Retinal pigment epithelial cell (primary cell): Measurements from ENCODE around the gene TMC6.

ENCODE experiments used
- DNase-seq: peaks from one replicate; pipeline ENCODE4 v3.0.0-alpha.2; 2010; ENCODE audit warnings: low read depth
- H3K4me3 ChIP-seq: 2 replicates; pipeline ENCODE4 v1.5.1; 2011; ENCODE audit warnings: mild to moderate bottlenecking, low read length, control low read depth, moderate library complexity
- TF ChIP-seq, protein P1 (sequence below): conservative IDR thresholded peaks from 2 replicates; pipeline ENCODE4 v1.5.1; 2011; ENCODE audit warnings: low read depth, low read length, control low read depth, inconsistent platforms

TMC6 gene

DNA sequence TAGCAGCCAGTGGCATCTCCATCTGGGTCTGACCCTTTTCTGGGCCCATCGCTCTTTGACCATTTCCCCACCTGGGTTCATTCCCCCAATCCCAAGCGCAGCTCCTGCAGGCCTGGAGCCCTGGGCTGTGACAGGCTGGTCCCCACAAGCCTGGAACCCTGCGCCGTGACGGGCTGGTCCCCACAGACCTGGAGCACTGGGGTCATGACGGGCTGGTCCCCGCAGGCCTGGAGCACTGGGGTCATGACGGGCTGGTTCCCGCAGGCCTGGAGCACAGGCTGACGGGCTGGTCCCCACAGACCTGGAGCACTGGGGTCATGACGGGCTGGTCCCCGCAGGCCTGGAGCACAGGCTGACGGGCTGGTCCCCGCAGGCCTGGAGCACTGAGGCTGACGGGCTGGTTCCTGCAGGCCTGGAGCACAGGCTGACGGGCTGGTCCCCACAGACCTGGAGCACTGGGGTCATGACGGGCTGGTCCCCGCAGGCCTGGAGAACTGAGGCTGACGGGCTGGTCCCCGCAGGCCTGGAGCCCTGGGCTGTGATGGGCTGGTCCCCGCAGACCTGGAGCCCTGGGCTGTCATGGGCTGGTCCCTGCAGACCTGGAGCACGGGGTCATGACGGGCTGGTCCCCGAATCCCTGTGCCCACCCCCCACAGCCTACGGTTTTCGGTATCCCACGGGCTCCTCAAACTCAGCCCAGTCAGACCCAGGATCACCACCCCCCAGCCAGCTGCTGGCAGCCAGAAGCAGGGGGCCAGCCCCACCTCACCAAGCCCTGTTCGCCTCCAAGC lies 16.6 kb downstream of the TMC6 start:
- H3K4me3 ChIP-seq, result no peak overlapping the region
- DNase-seq, result no peak
- TF ChIP-seq, protein P1, sequence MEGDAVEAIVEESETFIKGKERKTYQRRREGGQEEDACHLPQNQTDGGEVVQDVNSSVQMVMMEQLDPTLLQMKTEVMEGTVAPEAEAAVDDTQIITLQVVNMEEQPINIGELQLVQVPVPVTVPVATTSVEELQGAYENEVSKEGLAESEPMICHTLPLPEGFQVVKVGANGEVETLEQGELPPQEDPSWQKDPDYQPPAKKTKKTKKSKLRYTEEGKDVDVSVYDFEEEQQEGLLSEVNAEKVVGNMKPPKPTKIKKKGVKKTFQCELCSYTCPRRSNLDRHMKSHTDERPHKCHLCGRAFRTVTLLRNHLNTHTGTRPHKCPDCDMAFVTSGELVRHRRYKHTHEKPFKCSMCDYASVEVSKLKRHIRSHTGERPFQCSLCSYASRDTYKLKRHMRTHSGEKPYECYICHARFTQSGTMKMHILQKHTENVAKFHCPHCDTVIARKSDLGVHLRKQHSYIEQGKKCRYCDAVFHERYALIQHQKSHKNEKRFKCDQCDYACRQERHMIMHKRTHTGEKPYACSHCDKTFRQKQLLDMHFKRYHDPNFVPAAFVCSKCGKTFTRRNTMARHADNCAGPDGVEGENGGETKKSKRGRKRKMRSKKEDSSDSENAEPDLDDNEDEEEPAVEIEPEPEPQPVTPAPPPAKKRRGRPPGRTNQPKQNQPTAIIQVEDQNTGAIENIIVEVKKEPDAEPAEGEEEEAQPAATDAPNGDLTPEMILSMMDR, result no peak

DNA sequence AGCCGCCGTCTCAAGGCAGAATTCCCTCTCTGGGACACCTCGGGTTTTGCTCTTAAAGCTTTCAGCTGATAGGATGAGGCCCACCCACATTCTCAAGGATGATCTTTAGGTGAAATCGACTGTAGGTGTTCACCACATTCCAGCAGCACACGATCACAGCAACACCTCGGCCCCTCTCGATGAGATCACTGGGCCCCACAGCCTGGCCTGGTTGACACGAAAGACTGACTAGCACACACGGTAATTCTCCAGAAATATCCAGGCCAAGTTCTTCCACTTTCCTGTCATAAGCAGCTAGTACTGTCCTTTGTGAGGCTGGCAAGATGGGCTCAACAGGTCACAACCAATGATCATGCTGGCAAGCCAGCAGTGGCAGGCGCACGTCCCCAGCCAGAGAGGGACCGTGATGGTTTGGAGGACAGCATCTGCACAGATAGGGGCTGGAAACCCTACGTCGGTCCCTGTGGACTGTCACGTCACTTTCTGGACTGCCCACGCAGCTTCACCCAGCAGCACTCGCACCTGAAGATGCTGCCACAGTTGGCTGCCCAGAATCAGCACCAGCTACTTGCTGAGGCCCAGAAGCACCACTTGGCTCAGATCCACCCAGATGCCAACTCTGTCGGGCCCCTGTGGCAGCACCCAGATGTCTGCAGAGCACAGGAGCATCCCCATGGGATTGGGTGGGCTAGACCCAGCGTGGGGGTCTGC lies 17.4 kb downstream of the TMC6 start:
- H3K4me3 ChIP-seq, result no peak overlapping the region
- DNase-seq, result no peak
- TF ChIP-seq, protein P1, result no peak

DNA sequence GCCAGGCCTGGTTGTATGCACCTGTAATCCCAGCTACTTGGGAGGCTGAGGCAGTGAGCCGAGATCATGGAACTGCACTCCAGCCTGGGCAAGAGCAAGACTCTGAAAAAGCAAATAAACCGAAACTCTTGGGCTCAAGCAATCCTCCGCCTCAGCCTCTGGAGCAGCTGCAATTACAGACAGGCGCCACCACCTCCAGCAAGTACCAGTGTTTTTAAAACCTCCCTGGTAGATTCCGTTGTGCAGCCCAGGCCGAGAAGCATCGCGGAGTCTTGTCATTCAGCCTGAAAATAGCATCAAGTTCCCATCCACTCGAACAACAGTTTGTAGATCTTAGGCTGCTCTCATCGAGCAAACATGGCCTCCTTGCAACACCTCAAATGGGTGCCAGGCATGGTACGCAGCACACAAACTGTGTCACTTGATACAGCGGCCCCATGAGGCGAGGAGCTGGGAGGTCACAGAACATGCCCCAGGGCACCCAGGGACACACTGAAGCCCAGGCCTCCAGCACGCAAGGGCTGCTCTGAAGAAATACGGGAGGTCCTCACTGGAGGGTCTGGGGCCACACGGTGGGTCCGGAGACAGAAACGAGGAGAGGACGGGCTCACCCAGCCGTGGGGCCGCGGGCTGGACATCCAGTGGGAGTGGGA lies 18.1 kb downstream of the TMC6 start:
- TF ChIP-seq, protein P1, result no peak
- no peak for DNase-seq
- no peak overlapping the region for H3K4me3 ChIP-seq

DNA sequence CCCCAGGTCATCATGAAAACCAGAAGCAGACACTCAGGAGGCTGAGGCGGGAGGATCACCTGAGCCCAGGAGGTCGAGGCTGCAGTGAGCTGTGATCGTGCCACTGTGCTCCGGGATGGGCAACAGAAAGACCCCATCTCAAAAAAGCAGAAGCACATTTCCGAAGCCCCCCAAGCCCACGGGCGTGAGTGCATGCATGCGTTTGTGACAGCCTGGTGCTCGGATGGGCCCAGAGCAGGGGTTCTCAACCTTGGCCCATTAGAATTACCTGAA lies 19.1 kb downstream of the TMC6 start:
- no peak overlapping the region for H3K4me3 ChIP-seq
- DNase-seq, result no peak
- TF ChIP-seq, protein P1, result no peak

DNA sequence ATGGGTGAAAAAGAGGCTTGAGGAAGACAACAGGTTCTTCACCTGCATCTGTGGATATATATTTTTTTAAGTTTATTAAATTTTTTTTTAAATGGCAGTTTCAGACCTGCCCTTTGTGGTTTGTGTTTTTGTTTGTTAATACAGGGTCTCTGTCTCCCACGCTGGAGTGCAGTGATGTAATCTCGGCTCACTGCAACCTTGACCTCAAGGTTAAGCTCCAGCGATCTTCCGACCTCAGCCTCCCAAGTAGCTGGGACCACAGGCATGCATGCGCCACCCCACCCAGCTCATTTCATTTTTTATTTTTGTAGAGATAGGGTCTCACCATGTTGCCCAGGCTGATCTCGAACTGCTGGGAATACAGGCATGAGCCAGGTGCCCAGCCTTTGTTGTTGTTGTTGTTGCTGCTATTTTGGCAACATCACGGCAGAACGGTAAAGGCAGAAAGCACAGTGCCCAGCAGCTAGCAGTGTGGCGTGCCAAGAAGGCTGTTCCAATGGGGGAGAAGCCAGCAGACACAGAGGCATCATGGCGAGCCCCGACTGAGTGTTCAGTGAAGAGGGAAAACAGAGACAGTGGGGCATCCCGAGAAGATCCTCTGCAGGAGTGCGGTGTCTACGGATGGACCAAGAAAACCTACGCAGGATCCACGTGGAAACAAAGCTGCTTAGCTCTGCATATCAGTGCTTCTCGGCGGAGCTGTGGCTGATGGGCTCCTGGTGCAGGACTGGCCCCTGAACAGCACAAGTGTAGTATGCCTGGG lies 19.6 kb downstream of the TMC6 start:
- H3K4me3 ChIP-seq, result no peak overlapping the region
- TF ChIP-seq, protein P1, result no peak
- no peak for DNase-seq

DNA sequence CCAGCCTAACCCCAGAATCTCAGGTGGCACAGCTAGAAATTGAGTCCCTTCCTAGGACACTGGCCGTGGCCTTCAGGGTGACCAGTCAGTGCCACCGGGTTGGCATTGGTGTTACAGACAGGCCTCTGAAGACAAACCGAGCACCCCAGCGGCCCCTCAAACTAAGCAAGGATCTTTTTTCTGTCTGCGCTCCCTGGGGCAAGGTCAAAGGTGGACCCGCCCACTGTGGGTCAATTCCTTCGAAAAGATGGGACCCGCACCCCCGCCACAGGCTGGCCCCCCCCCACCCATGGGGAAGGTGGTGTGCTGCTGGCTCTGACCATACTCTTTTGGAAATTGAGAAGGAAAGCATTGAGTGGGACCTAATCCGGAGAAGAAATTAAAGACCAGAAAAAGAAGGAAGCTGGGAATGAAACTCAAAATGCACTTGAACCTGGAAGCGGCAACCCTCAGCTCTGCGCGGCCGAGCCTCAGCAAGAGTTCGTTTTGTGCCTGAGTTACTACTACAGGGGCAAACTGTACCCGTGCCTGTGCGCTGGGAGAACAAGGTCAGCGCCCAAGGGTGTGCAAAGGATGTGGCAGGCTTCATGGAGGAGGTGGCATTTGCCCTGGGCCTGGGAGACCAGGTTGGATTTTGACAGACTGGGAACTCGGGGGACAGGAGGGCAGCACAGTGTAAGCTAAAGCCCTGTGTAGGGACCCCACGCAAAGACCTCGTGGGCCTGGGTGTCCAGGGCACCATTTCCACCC lies 20.4 kb downstream of the TMC6 start:
- H3K4me3 ChIP-seq, result no peak overlapping the region
- no peak for DNase-seq
- TF ChIP-seq, protein P1, result no peak
